ENCODE results near the gene PNMA8C. TPM values are rescaled to one million over a fixed set of nuclear protein-coding genes. Genes with fewer than 3 reads are reported as not detected.
"Not testable (repeated sequence)": the region's sequence is repeated elsewhere in the genome, so short reads cannot be mapped to it uniquely, and the experiment has no call there.

PNMA8C gene
- total RNA-seq, 1 donor from 2014 or later = not detected

- no peak for FAIRE-seq
- no peak for TF ChIP-seq CTCF (IDR thresholded peaks at IDR 0.05; ENCODE audit: insufficient read depth, low read length, severe bottlenecking)
- Histone ChIP-seq H3K27me3 (ENCODE audit: control insufficient read depth, insufficient read depth, low read length) (no peaks in the 10 kb centered on the region), H3K4me3 (ENCODE audit: low read depth, low read length) (no peak overlapping the region), H3K36me3 (ENCODE audit: control insufficient read depth, insufficient read depth, low read length) (no peaks in the 10 kb centered on the region)
- no peak for DNase-seq (ENCODE audit: low read depth)
These were observed 5.5 kb downstream of the PNMA8C start for GRCh38 chr19:46423188-46423587.

- H3K4me3 ChIP-seq (ENCODE audit: low read depth, low read length) = no peak overlapping the region
- FAIRE-seq (no peak), DNase-seq (ENCODE audit: low read depth) (no peak)
- H3K27me3 ChIP-seq (ENCODE audit: control insufficient read depth, insufficient read depth, low read length) = no peaks in the 10 kb centered on the region
- no peak for TF ChIP-seq CTCF (IDR thresholded peaks at IDR 0.05; ENCODE audit: insufficient read depth, low read length, severe bottlenecking)
- no peaks in the 10 kb centered on the region for H3K36me3 ChIP-seq (ENCODE audit: control insufficient read depth, insufficient read depth, low read length)
These were observed 6.4 kb downstream of the PNMA8C start for GRCh38 chr19:46422344-46422743.

GRCh38 chr19:46420056-46420455, 8.7 kb downstream of the PNMA8C start:
- DNase-seq (ENCODE audit: low read depth) = no peak
- no peaks in the 10 kb centered on the region for H3K36me3 ChIP-seq (ENCODE audit: control insufficient read depth, insufficient read depth, low read length)
- FAIRE-seq = no peak
- TF ChIP-seq CTCF (IDR thresholded peaks at IDR 0.05; ENCODE audit: insufficient read depth, low read length, severe bottlenecking) = no peak
- H3K27me3 ChIP-seq (ENCODE audit: control insufficient read depth, insufficient read depth, low read length) = no peaks in the 10 kb centered on the region
- no peak overlapping the region for H3K4me3 ChIP-seq (ENCODE audit: low read depth, low read length)

GRCh38 chr19:46415804-46416709, 12.7 kb downstream of the PNMA8C start:
- not testable (repeated sequence) for H3K36me3 ChIP-seq (ENCODE audit: control insufficient read depth, insufficient read depth, low read length); FAIRE-seq; H3K27me3 ChIP-seq (ENCODE audit: control insufficient read depth, insufficient read depth, low read length)
- peak overlapping the region; percentile 29 for H3K4me3 ChIP-seq (ENCODE audit: low read depth, low read length)
- peak; percentile 41 for DNase-seq (ENCODE audit: low read depth)

- not testable (repeated sequence) for H3K36me3 ChIP-seq (ENCODE audit: control insufficient read depth, insufficient read depth, low read length); H3K4me3 ChIP-seq (ENCODE audit: low read depth, low read length); H3K27me3 ChIP-seq (ENCODE audit: control insufficient read depth, insufficient read depth, low read length); DNase-seq (ENCODE audit: low read depth); FAIRE-seq
These were observed 13.8 kb downstream of the PNMA8C start for GRCh38 chr19:46414899-46415298.

- peaks cover 3% of the 10 kb centered on the region for H3K36me3 ChIP-seq (ENCODE audit: control insufficient read depth, insufficient read depth, low read length)
- no peaks in the 10 kb centered on the region for H3K27me3 ChIP-seq (ENCODE audit: control insufficient read depth, insufficient read depth, low read length)
- DNase-seq (ENCODE audit: low read depth) = peak; percentile 76
- peak within 1 kb of the TSS; percentile 55 for H3K4me3 ChIP-seq (ENCODE audit: low read depth, low read length)
- no peak for TF ChIP-seq CTCF (IDR thresholded peaks at IDR 0.05; ENCODE audit: insufficient read depth, low read length, severe bottlenecking)
- no peak for FAIRE-seq
These were observed 15.3 kb downstream of the PNMA8C start, which contains the start of gene CCDC8 for GRCh38 chr19:46413262-46414031. TSS of gene CCDC8 (minus strand) at chr19:46413564. CDS start at chr19:46412810, 754 bp downstream.
